NCI-H1048 (cell line): Measurements from ENCODE around the gene SORCS2.

Experiments used
- DNase-seq: peaks from one replicate; lab custom pipeline; 2025; lab: John Stamatoyannopoulos, UW

Gene SORCS2

DNA sequence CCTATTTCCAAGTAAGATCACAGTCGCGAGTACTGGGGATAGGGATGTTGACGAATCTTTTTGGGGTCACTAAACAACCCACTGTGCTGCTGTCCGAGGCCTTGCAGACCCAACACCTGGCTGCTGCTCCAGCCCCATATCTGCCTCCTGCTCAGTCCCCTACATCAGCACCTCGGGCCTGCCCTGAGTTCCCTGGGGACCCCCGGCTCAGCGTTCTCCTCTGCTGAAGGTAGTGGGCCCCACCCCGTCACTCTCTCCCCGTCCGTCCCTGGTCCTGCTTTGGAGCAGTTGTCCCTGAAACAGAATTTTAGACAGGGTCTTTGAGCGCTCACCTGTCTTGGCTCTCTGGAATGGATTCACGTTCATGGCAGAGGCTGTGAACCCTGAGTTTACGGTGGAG lies 444.8 kb downstream of the SORCS2 start:
- DNase-seq: no peak

DNA sequence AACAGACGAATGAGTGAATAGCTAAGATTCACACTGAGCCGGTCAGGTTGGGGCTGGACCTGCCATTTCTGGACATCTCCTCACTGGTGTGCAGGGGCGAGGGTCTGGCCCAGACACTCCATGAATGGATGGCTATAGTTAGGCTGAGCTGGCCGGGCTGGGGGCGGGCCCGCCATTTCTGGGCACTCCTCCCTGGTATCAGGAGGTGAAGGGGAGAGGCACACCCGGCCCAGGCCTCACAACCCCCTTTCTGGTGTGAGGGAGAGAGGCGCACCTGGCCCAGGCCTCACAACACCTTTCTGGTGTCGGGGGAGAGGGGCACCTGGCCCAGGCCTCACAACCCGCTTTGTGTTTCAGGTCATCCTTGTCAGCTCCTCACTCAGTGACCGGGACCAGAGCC lies 445.6 kb downstream of the SORCS2 start:
- DNase-seq: no peak

GRCh38 chr4:7638489-7638888 lies 446.2 kb downstream of the SORCS2 start:
- DNase-seq: no peak

- no peak for DNase-seq
These were observed 446.8 kb downstream of the SORCS2 start for GRCh38 chr4:7638984-7639789.

GRCh38 chr4:7640136-7640535 lies 447.8 kb downstream of the SORCS2 start:
- no peak for DNase-seq

- DNase-seq: no peak
These were observed 449.4 kb downstream of the SORCS2 start for GRCh38 chr4:7641712-7642111.

GRCh38 chr4:7642741-7643458 lies 450.6 kb downstream of the SORCS2 start:
- DNase-seq: no peak

GRCh38 chr4:7645158-7645557 lies 452.8 kb downstream of the SORCS2 start:
- DNase-seq: no peak

- DNase-seq: no peak
These were observed 453.6 kb downstream of the SORCS2 start for GRCh38 chr4:7645956-7646355.

DNA sequence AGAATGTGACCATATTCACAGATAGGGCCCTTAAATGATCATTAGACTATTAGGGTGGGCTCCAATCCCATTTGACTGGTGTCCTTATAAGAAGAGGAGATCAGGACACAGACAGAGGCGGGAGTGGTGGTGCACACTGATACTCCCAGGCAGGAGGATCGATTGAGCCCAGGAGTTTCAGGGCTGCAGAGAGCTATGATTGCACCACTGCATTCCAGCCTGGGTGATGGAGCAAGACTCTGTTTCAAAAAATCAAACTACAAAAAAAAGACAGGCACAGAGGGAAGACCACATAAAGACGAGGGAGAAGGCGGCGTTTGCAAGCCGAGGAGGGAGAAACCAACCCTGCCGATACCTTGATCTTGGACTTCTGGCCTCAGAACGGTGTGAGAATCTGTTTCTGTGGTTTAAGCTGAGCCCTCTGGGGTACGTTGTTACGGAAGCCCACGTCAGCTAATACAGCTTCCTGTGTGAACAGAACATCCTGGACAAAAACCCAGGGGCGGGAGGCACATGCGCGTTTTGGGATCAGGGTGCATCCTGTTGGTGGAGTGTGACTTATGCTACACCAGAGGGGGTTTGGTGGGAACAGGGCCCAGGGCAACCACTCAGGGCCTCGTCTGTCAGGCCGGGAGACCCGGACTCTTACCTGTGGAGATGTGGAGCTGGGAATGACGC lies 454.2 kb downstream of the SORCS2 start:
- DNase-seq: no peak

GRCh38 chr4:7647186-7647585 lies 454.8 kb downstream of the SORCS2 start:
- DNase-seq: no peak

DNA sequence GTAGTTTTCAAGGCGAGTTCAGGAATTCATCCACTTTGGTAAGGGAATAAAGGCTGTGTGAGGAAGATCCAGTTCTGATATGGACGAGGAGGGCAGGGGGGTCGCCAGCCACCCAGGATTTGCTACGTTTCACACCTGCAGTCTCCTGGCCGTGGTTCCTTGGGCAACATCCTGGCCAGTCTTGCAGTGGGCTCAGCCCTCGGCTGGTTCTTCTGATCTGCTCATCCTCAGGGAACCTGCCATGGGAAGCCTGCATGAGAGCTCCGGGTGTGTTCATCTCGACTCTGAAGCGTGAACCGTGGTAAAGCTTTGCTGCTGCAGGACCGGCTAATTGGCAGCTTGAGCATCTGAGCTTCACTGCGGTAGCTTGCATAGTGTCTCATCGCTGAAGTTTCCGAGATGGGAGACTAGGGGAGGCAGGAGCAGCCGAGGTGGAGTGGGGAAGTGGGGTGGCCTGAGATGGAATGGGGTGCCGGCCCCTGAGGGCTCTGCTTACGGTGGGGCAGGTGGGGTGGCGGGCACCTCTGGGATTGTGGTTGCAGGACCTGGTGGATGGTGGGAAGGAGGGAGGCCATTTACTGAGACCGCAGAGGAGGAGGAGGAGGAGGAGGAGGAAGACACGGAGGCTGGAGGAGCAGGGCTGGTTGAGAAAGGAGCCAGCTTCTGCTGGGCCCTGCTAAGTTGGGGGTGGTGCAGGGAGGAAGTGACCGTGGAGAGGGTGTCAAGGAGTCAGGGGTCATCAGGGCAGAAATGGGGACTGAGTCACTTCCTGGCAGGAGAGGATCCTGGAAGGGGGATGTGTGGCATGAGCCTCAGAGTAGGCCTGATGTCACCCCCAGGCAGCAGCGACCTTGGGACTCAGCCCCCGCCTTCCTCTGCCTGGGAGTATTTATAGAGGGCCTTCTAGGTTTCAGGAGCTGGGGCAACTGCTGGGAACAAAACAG lies 455.5 kb downstream of the SORCS2 start:
- no peak for DNase-seq

DNA sequence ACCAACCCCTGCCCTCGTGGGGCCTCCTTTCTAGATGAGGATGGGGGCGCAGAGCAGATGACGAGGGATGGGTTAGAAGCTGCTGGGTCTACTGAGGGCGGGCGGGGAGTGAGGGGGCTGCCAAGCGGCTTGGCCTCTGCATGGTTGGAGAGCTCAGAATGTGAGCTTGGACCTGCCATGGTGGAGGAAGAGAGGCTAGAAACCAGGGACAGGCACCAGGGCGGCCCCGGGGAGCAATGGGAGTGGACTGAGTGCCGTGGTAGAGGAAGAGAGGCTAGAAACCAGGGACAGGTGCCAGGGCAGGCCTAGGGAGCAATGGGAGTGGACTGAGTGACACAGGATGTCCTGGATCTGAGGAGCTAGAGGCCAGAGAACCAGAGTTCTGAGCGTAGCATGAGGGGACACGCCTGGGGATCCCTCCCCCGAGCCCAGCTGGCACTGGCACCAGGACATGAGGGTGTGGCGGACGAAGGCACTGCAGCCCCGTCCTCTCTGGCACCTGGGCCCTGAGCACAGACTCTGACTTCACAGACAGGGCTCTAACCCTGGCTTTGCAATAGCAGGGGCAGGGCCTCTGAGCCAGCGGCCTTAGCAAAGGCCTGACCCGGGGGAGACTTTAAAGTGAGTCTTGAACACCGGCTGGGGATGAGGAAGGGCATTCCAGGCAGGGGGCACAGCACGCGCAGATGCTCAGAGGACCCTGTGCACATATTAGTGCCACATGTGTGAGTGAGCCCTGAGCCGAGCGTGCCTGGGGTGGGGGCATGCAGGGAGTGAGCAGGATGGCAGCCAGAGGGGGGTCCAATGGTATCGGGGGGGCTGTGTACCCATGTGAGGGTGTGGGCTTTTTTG lies 456.4 kb downstream of the SORCS2 start:
- DNase-seq: no peak

GRCh38 chr4:7649411-7649740 lies 457.0 kb downstream of the SORCS2 start:
- no peak for DNase-seq

GRCh38 chr4:7649741-7650531 lies 457.6 kb downstream of the SORCS2 start:
- no peak for DNase-seq

- no peak for DNase-seq
These were observed 458.5 kb downstream of the SORCS2 start for GRCh38 chr4:7650606-7651385.

GRCh38 chr4:7651461-7651921 lies 459.2 kb downstream of the SORCS2 start:
- no peak for DNase-seq

DNA sequence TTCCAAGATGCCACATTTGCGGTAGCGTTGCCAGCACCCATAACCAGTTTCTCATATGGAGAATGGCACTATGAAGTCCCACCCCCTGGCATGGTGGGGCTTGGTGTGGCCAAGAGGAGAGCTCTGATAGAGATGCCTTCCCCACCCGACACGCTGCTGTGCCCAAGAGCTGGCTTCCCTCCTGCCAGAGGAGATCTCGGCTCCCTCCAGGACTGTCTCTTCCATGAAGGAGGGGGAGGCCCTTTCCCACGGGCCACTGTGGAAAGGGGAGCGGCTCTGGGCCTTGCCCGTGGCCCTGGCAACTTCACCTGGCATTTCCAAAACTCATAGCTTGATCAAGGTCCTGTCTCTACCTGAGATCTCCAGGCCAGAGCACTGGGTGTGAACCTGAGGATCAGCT lies 459.7 kb downstream of the SORCS2 start:
- no peak for DNase-seq

GRCh38 chr4:7652451-7652881 lies 460.1 kb downstream of the SORCS2 start:
- no peak for DNase-seq
